Colonic mucosa (tissue), 4 donors: Measurements from ENCODE around the gene JADE3. TPM values are rescaled to one million over a fixed set of nuclear protein-coding genes. Genes with fewer than 3 reads are reported as not detected.

ENCODE experiments used
- DNase-seq: peaks from one replicate; pipeline ENCODE4 v3.0.0-alpha.2; 2020
- H3K27ac ChIP-seq: fragments of 200-600 bp; one replicate; pipeline ENCODE4 v1.8.0; 2021
- H3K27me3 ChIP-seq: fragments of 200-600 bp; one replicate; pipeline ENCODE4 v1.8.0; 2021
- H3K36me3 ChIP-seq: fragments of 200-600 bp; one replicate; pipeline ENCODE4 v1.8.0; 2021
- H3K4me1 ChIP-seq: fragments of 200-600 bp; one replicate; pipeline ENCODE4 v1.8.0; 2021; ENCODE audit warnings: mild to moderate bottlenecking
- H3K4me3 ChIP-seq: fragments of 200-600 bp; one replicate; pipeline ENCODE4 v1.8.0; 2021
- H3K9ac ChIP-seq, 2 donors: one replicate each; pipeline ENCODE4 v1.7.0; 2013; ENCODE audit warnings: control low read depth in 2 of 2, low read depth in 2 of 2, low read length in 2 of 2
- H3K9me3 ChIP-seq: fragments of 200-600 bp; one replicate; pipeline ENCODE4 v1.8.0; 2021
- CTCF ChIP-seq: fragments of 200-600 bp; IDR thresholded peaks from one replicate; pipeline ENCODE4 v1.8.0; 2022; ENCODE audit warnings: antibody characterized with exemption, mild to moderate bottlenecking
- intact Hi-C: fragments of 100-400 bp; cut with DNase I; formaldehyde crosslinking; loops from one replicate; pipeline ENCODE4 v1.14.1; 2022
- total RNA-seq, 2 donors: library from RNA; stranded (reverse); fragmentation: NEBNext Ultra II Directional in 1 of 2; extraction: Animal tissue kit (Norgen Biotek cat#: 25700) in 1 of 2; gene quantifications; one replicate each; pipeline ENCODE4 v1.2.1, GENCODE V29; 2021
- donor health status: healthy.
- donor health status: DM: no; HTN: no; CAD: no.
- donor health status: DM: no; HTN: no; CAD: no.

JADE3 gene
- total RNA-seq, 2 donors from 2014 or later, result 7.7 to 8.0 TPM

- Histone ChIP-seq H3K4me3 (peak overlapping the region; percentile 33), H3K9ac (no peak overlapping the region), H3K4me1 (no peaks in the 10 kb centered on the region), H3K27ac (no peak overlapping the region), H3K27me3 (no peaks in the 10 kb centered on the region), H3K9me3 (no peaks in the 10 kb centered on the region), H3K36me3 (no peaks in the 10 kb centered on the region)
- TF ChIP-seq CTCF, result peak; percentile 64
- intact Hi-C loops, result loop anchor here (5.0 kb wide), 2 partner anchors 79 to 129 kb away; no protein-coding TSS in a partner anchor
- DNase-seq, result peak; percentile 72
Observed at GRCh38 chrX:46903458-46904242, 8.6 kb upstream of the JADE3 start.

- intact Hi-C loops, result loop anchor here (5.0 kb wide), 2 partner anchors 78 to 128 kb away; no protein-coding TSS in a partner anchor
- H3K4me3 ChIP-seq, result no peak overlapping the region
- no peak for TF ChIP-seq CTCF
- H3K27ac ChIP-seq, result no peak overlapping the region
- H3K4me1 ChIP-seq, result no peaks in the 10 kb centered on the region
- H3K36me3 ChIP-seq, result no peaks in the 10 kb centered on the region
- H3K9me3 ChIP-seq, result no peaks in the 10 kb centered on the region
- no peaks in the 10 kb centered on the region for H3K27me3 ChIP-seq
- no peak for DNase-seq
- H3K9ac ChIP-seq, result no peak overlapping the region
Observed at GRCh38 chrX:46904626-46905025, 7.6 kb upstream of the JADE3 start.

GRCh38 chrX:46910415-46910814 is 1.8 kb upstream of the JADE3 start:
- Histone ChIP-seq H3K4me1 (no peaks in the 10 kb centered on the region), H3K36me3 (no peaks in the 10 kb centered on the region), H3K27ac (no peak overlapping the region), H3K4me3 (no peak overlapping the region), H3K9me3 (no peaks in the 10 kb centered on the region), H3K27me3 (no peaks in the 10 kb centered on the region), H3K9ac (no peak overlapping the region)
- DNase-seq, result no peak
- TF ChIP-seq CTCF, result no peak
- intact Hi-C loops, result no loop called here

GRCh38 chrX:46912603-46913491 is 626 bp downstream of the JADE3 start:
- Histone ChIP-seq H3K27me3 (no peaks in the 10 kb centered on the region), H3K27ac (no peak overlapping the region), H3K9me3 (no peaks in the 10 kb centered on the region), H3K9ac (peak overlapping the region; percentile 46 to 65), H3K36me3 (no peaks in the 10 kb centered on the region), H3K4me3 (peak overlapping the region; percentile 66), H3K4me1 (no peaks in the 10 kb centered on the region)
- peak; percentile 40 for DNase-seq
- TF ChIP-seq CTCF, result peak; percentile 18
- intact Hi-C loops, result no loop called here

GRCh38 chrX:46913667-46914066 is 1.4 kb downstream of the JADE3 start:
- H3K4me3 ChIP-seq, result peak overlapping the region; percentile 66
- H3K27me3 ChIP-seq, result no peaks in the 10 kb centered on the region
- DNase-seq, result peak; percentile 18
- no peak for TF ChIP-seq CTCF
- H3K9me3 ChIP-seq, result no peaks in the 10 kb centered on the region
- no peaks in the 10 kb centered on the region for H3K36me3 ChIP-seq
- no peak overlapping the region for H3K27ac ChIP-seq
- H3K9ac ChIP-seq, result peak overlapping the region in 1 of 2 donors; percentile 19
- intact Hi-C loops, result no loop called here
- no peaks in the 10 kb centered on the region for H3K4me1 ChIP-seq
